H1 (cell line): ENCODE measurements around the gene TEAD1. TPM values are rescaled to one million over a fixed set of nuclear protein-coding genes. Genes with fewer than 3 reads are reported as not detected.

Experiments used
- CTCF ChIA-PET: fragments of 300-600 bp; sonication (Branson Sonifier 250); formaldehyde crosslinking; loops from one replicate; lab custom pipeline; 2021; ENCODE audit not compliant: partially characterized antibody; lab: Charles Lee
- POLR2A ChIA-PET: fragments of 300-600 bp; sonication (Branson Sonifier 250); formaldehyde crosslinking; loops from one replicate; lab custom pipeline; 2021; ENCODE audit warnings: inconsistent platforms; ENCODE audit not compliant: partially characterized antibody; lab: Charles Lee
- DNase-seq, 2 experiments: peaks; one replicate each; pipeline versions ENCODE4 v3.0.0 to v3.0.0-alpha.2; 2010 to 2022; ENCODE audit warnings: low spot score in 2 of 2, low read depth in 1 of 2, mixed read lengths in 1 of 2
- FAIRE-seq: peaks from 2 replicates; lab custom pipeline; 2011; peaks lifted over from hg19 to GRCh38; lab: Jason Lieb, UNC
- H2AFZ ChIP-seq: 2 replicates; pipeline ENCODE4 v1.8.1; 2012; ENCODE audit warnings: low read length, inconsistent platforms
- H2AK5ac ChIP-seq: 2 replicates; pipeline ENCODE4 v1.6.1; 2013; ENCODE audit warnings: low read depth, low read length
- H2BK120ac ChIP-seq: replicated peaks from 2 replicates; pipeline ENCODE3; 2013; ENCODE audit warnings: low read depth, low read length, inconsistent platforms
- H2BK12ac ChIP-seq: 2 replicates; pipeline ENCODE4 v1.6.1; 2013; ENCODE audit warnings: low read depth, low read length
- H2BK15ac ChIP-seq: 2 replicates; pipeline ENCODE4 v1.6.1; 2013; ENCODE audit warnings: low read length
- H2BK20ac ChIP-seq: 2 replicates; pipeline ENCODE4 v1.6.1; 2013; ENCODE audit warnings: low read length
- H2BK5ac ChIP-seq: 2 replicates; pipeline ENCODE4 v1.6.1; 2013; ENCODE audit warnings: low read depth, low read length
- H3K14ac ChIP-seq: 2 replicates; pipeline ENCODE4 v1.6.1; 2013; ENCODE audit warnings: inconsistent platforms; ENCODE audit not compliant: insufficient read length
- H3K18ac ChIP-seq: 2 replicates; pipeline ENCODE4 v1.6.1; 2013; ENCODE audit warnings: low read length; ENCODE audit errors: extremely low read depth
- H3K23ac ChIP-seq: 2 replicates; pipeline ENCODE4 v1.6.1; 2013; ENCODE audit warnings: inconsistent platforms; ENCODE audit not compliant: insufficient read length
- H3K23me2 ChIP-seq: 2 replicates; pipeline ENCODE4 v1.6.1; 2013; ENCODE audit warnings: low read depth, low read length
- H3K27ac ChIP-seq: 2 replicates; pipeline ENCODE4 v1.6.1; 2011; ENCODE audit warnings: low read depth, low read length, inconsistent platforms
- H3K27me3 ChIP-seq, 4 experiments: replicated peaks in 1 of 4; 1 replicate in 1 of 4; 2 replicates in 3 of 4; pipeline versions ENCODE4 v1.6.1 to v1.8.1; 2011 to 2013; ENCODE audit warnings: low read length in 3 of 4, mild to moderate bottlenecking in 3 of 4, inconsistent platforms in 2 of 4, mixed read lengths in 2 of 4, moderate library complexity in 1 of 4; ENCODE audit not compliant: control insufficient read depth in 3 of 4, insufficient read depth in 3 of 4; ENCODE audit errors: extremely low read depth in 1 of 4
- H3K36me3 ChIP-seq, 4 experiments: 2 replicates each; pipeline versions ENCODE4 v1.6.1 to v1.8.1; 2011 to 2013; ENCODE audit warnings: mild to moderate bottlenecking in 4 of 4, low read length in 3 of 4, moderate library complexity in 2 of 4, control low read depth in 1 of 4, inconsistent platforms in 1 of 4; ENCODE audit not compliant: insufficient read depth in 4 of 4, control insufficient read depth in 2 of 4
- H3K4ac ChIP-seq: replicated peaks from 2 replicates; pipeline ENCODE3; 2013; ENCODE audit warnings: low read length, low read depth, mixed read lengths, inconsistent platforms; ENCODE audit not compliant: insufficient read length
- H3K4me1 ChIP-seq, 4 experiments: replicated peaks in 1 of 4; 1 replicate in 1 of 4; 2 replicates in 3 of 4; pipeline versions ENCODE4 v1.6.1 to v1.8.1; 2011 to 2013; ENCODE audit warnings: low read length in 3 of 4, inconsistent platforms in 2 of 4, mixed read lengths in 1 of 4; ENCODE audit not compliant: insufficient read depth in 4 of 4, control insufficient read depth in 3 of 4
- H3K4me2 ChIP-seq, 2 experiments: 2 replicates each; pipeline versions ENCODE4 v1.6.1 to v1.8.1; 2011 to 2013; ENCODE audit warnings: low read depth in 2 of 2, low read length in 2 of 2, control low read depth in 1 of 2, inconsistent platforms in 1 of 2, mild to moderate bottlenecking in 1 of 2; ENCODE audit not compliant: insufficient read depth in 1 of 2
- H3K4me3 ChIP-seq, 4 experiments: fragments of 200-600, 300-600 bp in 1 of 4; sonication (generic), shearing (Covaris generic), sonication (Bioruptor Twin) in 1 of 4; 2 replicates each; pipeline versions ENCODE4 v1.5.1 to v1.8.1; 2011 to 2016; ENCODE audit warnings: low read length in 4 of 4, low read depth in 3 of 4, control low read depth in 2 of 4, inconsistent platforms in 2 of 4, mild to moderate bottlenecking in 2 of 4, mixed read lengths in 1 of 4, moderate library complexity in 1 of 4; ENCODE audit not compliant: insufficient read depth in 2 of 4; ENCODE audit errors: extremely low read depth in 1 of 4
- H3K56ac ChIP-seq: replicated peaks from 2 replicates; pipeline ENCODE3; 2013; ENCODE audit warnings: low read depth, mild to moderate bottlenecking, mixed read lengths, low read length, inconsistent platforms; ENCODE audit not compliant: insufficient read length
- H3K79me1 ChIP-seq: 2 replicates; pipeline ENCODE4 v1.6.1; 2013; ENCODE audit warnings: low read depth, low read length, control low read depth
- H3K79me2 ChIP-seq, 2 experiments: 2 replicates each; pipeline versions ENCODE4 v1.6.1 to v1.8.1; 2012 to 2013; ENCODE audit warnings: low read length in 2 of 2, mild to moderate bottlenecking in 2 of 2, inconsistent platforms in 1 of 2; ENCODE audit not compliant: insufficient read depth in 2 of 2, control insufficient read depth in 1 of 2
- H3K9ac ChIP-seq, 4 experiments: replicated peaks in 1 of 4; 1 replicate in 1 of 4; 2 replicates in 3 of 4; pipeline versions ENCODE4 v1.6.1 to v1.8.1; 2011 to 2013; ENCODE audit warnings: low read depth in 3 of 4, low read length in 3 of 4, control low read depth in 2 of 4, mild to moderate bottlenecking in 2 of 4, moderate library complexity in 2 of 4, inconsistent platforms in 1 of 4; ENCODE audit errors: extremely low read depth in 1 of 4
- H3K9me3 ChIP-seq, 2 experiments: 2 replicates each; pipeline versions ENCODE4 v1.6.1 to v1.8.1; 2012 to 2013; ENCODE audit warnings: mild to moderate bottlenecking in 2 of 2, moderate library complexity in 2 of 2, control low read depth in 1 of 2, inconsistent platforms in 1 of 2, low read depth in 1 of 2, low read length in 1 of 2, mixed read lengths in 1 of 2; ENCODE audit not compliant: insufficient read depth in 2 of 2
- H4K20me1 ChIP-seq, 2 experiments: replicated peaks in 1 of 2; 2 replicates each; pipeline versions ENCODE3 to v1.8.1; 2011 to 2013; ENCODE audit warnings: inconsistent platforms in 2 of 2, low read length in 2 of 2, mild to moderate bottlenecking in 1 of 2; ENCODE audit not compliant: insufficient read depth in 2 of 2, control insufficient read depth in 1 of 2
- H4K5ac ChIP-seq: 2 replicates; pipeline ENCODE4 v1.6.1; 2013; ENCODE audit warnings: low read length, low read depth, mixed read lengths, inconsistent platforms; ENCODE audit not compliant: insufficient read length
- H4K8ac ChIP-seq: 2 replicates; pipeline ENCODE4 v1.8.0; 2013; ENCODE audit warnings: mild to moderate bottlenecking, moderate library complexity, low read length, inconsistent platforms; ENCODE audit not compliant: insufficient read depth; ENCODE audit errors: extremely low read depth
- H4K91ac ChIP-seq: replicated peaks from 2 replicates; pipeline ENCODE3; 2013; ENCODE audit warnings: low read length, mixed read lengths, inconsistent platforms; ENCODE audit not compliant: insufficient read length
- BACH1 ChIP-seq: IDR thresholded peaks from 2 replicates; pipeline ENCODE4 v1.6.1; 2012; ENCODE audit warnings: low read length, improper control_type of control experiment
- BCL11A ChIP-seq, 2 experiments: IDR thresholded peaks; one replicate each; pipeline ENCODE4 v1.6.1; 2011; ENCODE audit warnings: low read depth in 2 of 2, low read length in 2 of 2, mild to moderate bottlenecking in 2 of 2
- CHD2 ChIP-seq: IDR thresholded peaks from 2 replicates; pipeline ENCODE4 v1.6.1; 2012; ENCODE audit warnings: low read length, improper control_type of control experiment
- FOSL1 ChIP-seq: IDR thresholded peaks from 2 replicates; pipeline ENCODE4 v1.6.1; 2011; ENCODE audit warnings: mild to moderate bottlenecking, low read depth, low read length, moderate library complexity; ENCODE audit not compliant: insufficient read depth
- GABPA ChIP-seq: IDR thresholded peaks from 2 replicates; pipeline ENCODE4 v1.6.1; 2011; ENCODE audit warnings: mild to moderate bottlenecking, low read length, moderate library complexity, borderline replicate concordance; ENCODE audit not compliant: insufficient read depth
- POLR2AphosphoS5 ChIP-seq: IDR thresholded peaks from 2 replicates; pipeline ENCODE4 v1.6.1; 2011; ENCODE audit warnings: low read depth, low read length
- POU5F1 ChIP-seq: IDR thresholded peaks from 2 replicates; pipeline ENCODE4 v1.6.1; 2011; ENCODE audit warnings: low read depth, mild to moderate bottlenecking, low read length, moderate library complexity
- RAD21 ChIP-seq, 2 experiments: IDR thresholded peaks in 1 of 2; conservative IDR thresholded peaks in 1 of 2; 2 replicates each; pipeline ENCODE4 v1.6.1; 2011; ENCODE audit warnings: low read depth in 2 of 2, low read length in 2 of 2, improper control_type of control experiment in 1 of 2, inconsistent platforms in 1 of 2, mild to moderate bottlenecking in 1 of 2, moderate library complexity in 1 of 2
- RBBP5 ChIP-seq: IDR thresholded peaks from 2 replicates; pipeline ENCODE4 v1.7.1; 2012; ENCODE audit warnings: low read depth, mild to moderate bottlenecking, inconsistent platforms, low read length, moderate library complexity, borderline replicate concordance
- RNF2 ChIP-seq: fragments of 200-900, 300-1000 bp; sonication (generic); IDR thresholded peaks from 2 replicates; pipeline ENCODE4 v1.7.1; 2016; ENCODE audit warnings: borderline replicate concordance, low read depth, mild to moderate bottlenecking, antibody characterized with exemption, low read length; ENCODE audit not compliant: poor library complexity, severe bottlenecking; ENCODE audit errors: missing control alignments
- SAP30 ChIP-seq: fragments of 300-600 bp; sonication (generic); IDR thresholded peaks from 2 replicates; pipeline ENCODE4 v1.7.1; 2012; ENCODE audit warnings: low read length, moderate library complexity, mild to moderate bottlenecking, inconsistent platforms; ENCODE audit not compliant: insufficient read depth, insufficient replicate concordance
- SUZ12 ChIP-seq: fragments of 200-600 bp; sonication (generic); IDR thresholded peaks from 2 replicates; pipeline ENCODE4 v1.6.1; 2012; ENCODE audit warnings: mild to moderate bottlenecking, inconsistent platforms, low read length, moderate library complexity, mixed read lengths
- WGBS, 2 experiments: shearing (Covaris generic) in 1 of 2; methylation state at CpG; one replicate each; pipeline versions ENCODE4 v1.1.6 to v1.1.7; 2013 to 2015; ENCODE audit warnings: low lambda C conversion rate in 2 of 2, mixed read lengths in 2 of 2, inconsistent platforms in 1 of 2, low coverage in 1 of 2, missing lambda C conversion rate in 1 of 2; ENCODE audit not compliant: insufficient replicate concordance in 2 of 2, insufficient coverage in 1 of 2, insufficient read length in 1 of 2; ENCODE audit errors: extremely low coverage in 1 of 2, missing lambda C conversion rate in 1 of 2; 5-methylcytosine and 5-hydroxymethylcytosine counted together
- polyA plus RNA-seq, 7 experiments: library from polyadenylated mRNA; depleted of rRNA in 3 of 7; stranded (reverse) in 5 of 7; unstranded in 2 of 7; fragments of >200 nt in 5 of 7; fragments of 200-250 nt in 2 of 7; gene quantifications; 1 replicate in 5 of 7; 2 replicates in 1 of 7; 4 replicates in 1 of 7; pipeline versions ENCODE4 v1.2.1 to v1.2.3, GENCODE V29; 2011 to 2013; ENCODE audit warnings: missing spikeins in 2 of 7, mixed read lengths in 2 of 7
- total RNA-seq: library from RNA; stranded (reverse); fragmentation: NEBNext Ultra II Directional; extraction: Animal tissue kit (Norgen Biotek cat#: 25700); gene quantifications from 2 replicates; pipeline ENCODE4 v1.2.1, GENCODE V29; 2021
- TF ChIP-seq, protein P1 (sequence below): IDR thresholded peaks from 2 replicates; pipeline ENCODE4 v1.6.1; 2011; ENCODE audit warnings: low read depth, mild to moderate bottlenecking, low read length; ENCODE audit not compliant: insufficient read depth

TEAD1 gene
- total and polyA plus RNA-seq, 2 of the 8 experiments (the other 6 are each of a cell fraction or from before 2014, with no cell fraction given), result 15.6 to 67.4 TPM

DNA sequence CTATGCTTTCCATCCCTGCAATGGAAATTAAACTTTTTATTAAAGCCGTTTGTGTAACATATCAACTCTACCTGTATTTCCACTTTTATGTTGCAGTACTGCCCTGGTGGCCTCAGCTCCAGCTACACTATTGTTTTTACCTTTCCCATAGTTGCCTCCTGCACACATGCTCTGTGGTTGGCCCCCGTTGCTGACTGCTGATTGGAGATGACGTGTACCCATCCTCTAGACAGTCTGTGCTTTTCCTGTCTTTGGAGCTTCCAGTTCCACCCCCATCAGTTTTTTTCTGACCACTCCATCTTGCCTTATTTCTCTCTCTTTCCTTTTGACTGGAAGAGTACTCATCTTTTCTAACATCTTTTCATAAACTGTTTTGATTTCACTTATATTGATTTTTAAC lies 123.8 kb downstream of the TEAD1 start:
- Histone ChIP-seq H3K36me3 (peaks cover 0 to 5% (median 0%) of the 10 kb centered on the region in 4 experiments; a peak in 3 of 8 replicates), H2AK5ac (no peak overlapping the region), H3K9me3 (no peaks in the 10 kb centered on the region), H3K4ac (no peak overlapping the region), H2BK12ac (no peak overlapping the region), H2BK5ac (no peak overlapping the region), H3K27ac (no peak overlapping the region), H2BK120ac (no peak overlapping the region), H3K9ac (no peak overlapping the region), H2BK20ac (no peak overlapping the region), H3K23me2 (no peaks in the 10 kb centered on the region), H4K20me1 (peaks cover 0 to 6% of the 10 kb centered on the region in 2 experiments), H2AFZ (no peak overlapping the region), H3K27me3 (no peaks in the 10 kb centered on the region), H3K79me1 (peaks cover 4% of the 10 kb centered on the region), H3K56ac (no peak overlapping the region), H3K18ac (no peak overlapping the region), H3K79me2 (peaks cover 0 to 83% of the 10 kb centered on the region in 2 experiments; a peak in 3 of 4 replicates), H3K4me3 (no peak overlapping the region), H3K4me1 (peaks cover 14 to 32% (median 25%) of the 10 kb centered on the region in 4 experiments), H3K4me2 (no peak overlapping the region), H3K14ac (no peak overlapping the region), H4K91ac (no peak overlapping the region), H4K5ac (no peak overlapping the region), H3K23ac (no peak overlapping the region), H2BK15ac (no peak overlapping the region), H4K8ac (no peak overlapping the region)
- POLR2A ChIA-PET, result no interaction called here
- FAIRE-seq (no peak), DNase-seq (no peak)
- CTCF ChIA-PET, result no interaction called here
- WGBS, 2 experiments, result 98% methylated on average over 3 of the region's 3 CpGs; no CpG with 5 or more reads in 1 of the 2 experiments
- TF ChIP-seq CHD2 (no peak), BACH1 (no peak), SUZ12 (no peak), GABPA (no peak), RBBP5 (no peak), POU5F1 (no peak), BCL11A (IDR thresholded peaks at IDR 0.05; ENCODE audit: low read depth in 2 of 2, low read length in 2 of 2) (no peak), FOSL1 (no peak), RNF2 (no peak), SAP30 (no peak), RAD21 (IDR thresholded peaks at IDR 0.05 in 1 of 2, conservative IDR thresholded peaks at IDR 0.05 in 1 of 2; ENCODE audit: low read depth in 2 of 2, low read length in 2 of 2) (no peak), POLR2AphosphoS5 (no peak)
- TF ChIP-seq, protein P1, sequence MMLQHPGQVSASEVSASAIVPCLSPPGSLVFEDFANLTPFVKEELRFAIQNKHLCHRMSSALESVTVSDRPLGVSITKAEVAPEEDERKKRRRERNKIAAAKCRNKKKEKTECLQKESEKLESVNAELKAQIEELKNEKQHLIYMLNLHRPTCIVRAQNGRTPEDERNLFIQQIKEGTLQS, result no peak
